GM18867 (cell line): ENCODE results near the gene TRMT10A.

Experiments
- ATAC-seq: cut with Tn5 transposase; IDR thresholded peaks from one replicate; pipeline ENCODE4 v1.9.1; 2021; ENCODE audit warnings: mild to moderate bottlenecking, moderate library complexity; ENCODE audit not compliant: unreplicated experiment

TRMT10A gene, protein sequence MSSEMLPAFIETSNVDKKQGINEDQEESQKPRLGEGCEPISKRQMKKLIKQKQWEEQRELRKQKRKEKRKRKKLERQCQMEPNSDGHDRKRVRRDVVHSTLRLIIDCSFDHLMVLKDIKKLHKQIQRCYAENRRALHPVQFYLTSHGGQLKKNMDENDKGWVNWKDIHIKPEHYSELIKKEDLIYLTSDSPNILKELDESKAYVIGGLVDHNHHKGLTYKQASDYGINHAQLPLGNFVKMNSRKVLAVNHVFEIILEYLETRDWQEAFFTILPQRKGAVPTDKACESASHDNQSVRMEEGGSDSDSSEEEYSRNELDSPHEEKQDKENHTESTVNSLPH

DNA sequence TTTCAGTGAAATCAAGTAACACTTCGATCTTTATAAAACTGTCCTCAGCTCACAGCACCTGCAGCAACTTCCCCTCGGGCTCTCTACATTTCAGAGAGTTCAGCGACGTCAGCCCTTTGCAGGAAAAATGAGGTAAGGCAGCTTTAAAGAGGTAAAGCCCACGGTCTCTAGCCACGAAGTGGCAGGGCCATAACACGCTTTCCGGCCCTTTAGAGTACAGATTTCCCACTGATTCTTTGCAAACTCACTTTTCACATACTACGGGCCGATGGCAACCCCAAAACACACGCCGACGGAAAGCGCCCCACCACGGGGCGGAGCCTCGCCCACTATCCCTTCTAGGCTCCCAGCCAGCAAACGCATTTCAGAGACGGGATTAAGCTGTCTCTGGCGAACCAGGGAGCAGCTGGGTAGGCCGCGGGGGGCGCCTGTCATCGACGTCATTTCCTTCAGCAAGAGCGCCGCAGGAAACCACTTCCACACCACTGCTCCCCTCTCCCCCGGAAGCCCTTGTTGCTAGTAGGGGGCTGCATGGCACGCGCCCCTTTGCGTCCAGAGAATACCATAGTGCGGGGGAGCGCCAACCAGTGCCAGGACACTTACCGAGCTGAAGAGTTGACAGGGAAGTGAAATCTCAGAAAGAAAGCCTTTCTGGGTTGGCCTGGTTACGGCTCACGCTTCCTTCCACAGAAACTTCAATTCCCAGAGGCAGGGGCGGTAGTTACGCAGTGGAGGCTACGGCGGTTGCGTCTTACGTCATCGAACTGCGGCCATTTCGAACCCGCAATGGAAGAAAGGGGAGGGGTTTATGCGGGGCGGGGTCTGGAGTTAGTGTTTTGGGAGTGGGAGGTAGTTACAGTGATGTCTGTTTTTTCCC lies at the start of gene TRMT10A:
Gene TRMT10A (minus strand): TSS at position 730 of the 877 bp plus-strand sequence. CDS start 4,701 bp downstream, outside the sequence.
- ATAC-seq, result peak; percentile 92

DNA sequence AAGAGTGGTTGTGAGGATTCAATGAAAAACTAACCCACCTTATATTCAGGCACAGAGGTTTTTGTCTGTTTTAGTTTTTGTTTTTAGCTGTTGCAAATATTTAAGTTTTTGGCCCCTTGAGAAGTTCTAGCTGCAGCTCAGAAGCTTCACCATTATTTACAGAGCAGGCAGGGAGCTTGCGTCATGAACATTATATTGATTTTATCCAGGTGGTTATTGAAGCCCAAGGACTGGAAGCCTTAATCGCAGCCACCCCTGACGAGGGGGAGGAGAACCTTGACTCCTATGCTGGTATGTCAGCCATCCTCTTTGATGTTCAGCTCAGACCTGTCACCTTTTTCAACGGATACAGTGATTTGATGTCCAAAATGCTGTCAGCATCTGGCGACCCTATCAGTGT lies 48.9 kb upstream of the TRMT10A start:
- no peak for ATAC-seq

DNA sequence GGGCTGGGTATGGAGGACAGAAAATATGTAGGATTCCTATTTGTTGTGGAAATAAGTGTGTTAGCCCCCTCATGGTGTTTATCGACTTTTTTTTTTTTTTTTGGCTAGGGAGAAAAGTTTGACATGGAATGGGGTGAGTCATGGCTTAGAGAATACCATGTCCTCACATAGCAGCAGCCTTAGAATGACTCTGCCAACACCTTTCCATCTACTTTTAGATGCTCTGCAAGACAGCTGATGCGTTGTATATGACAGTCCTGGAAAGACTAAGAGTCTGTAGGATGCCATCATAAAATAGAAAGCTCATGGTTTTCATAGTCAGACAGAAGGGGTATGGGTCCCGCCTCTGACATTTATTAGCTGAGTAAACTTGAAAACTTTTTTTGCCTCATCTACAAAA lies 48.4 kb upstream of the TRMT10A start:
- ATAC-seq, result no peak

DNA sequence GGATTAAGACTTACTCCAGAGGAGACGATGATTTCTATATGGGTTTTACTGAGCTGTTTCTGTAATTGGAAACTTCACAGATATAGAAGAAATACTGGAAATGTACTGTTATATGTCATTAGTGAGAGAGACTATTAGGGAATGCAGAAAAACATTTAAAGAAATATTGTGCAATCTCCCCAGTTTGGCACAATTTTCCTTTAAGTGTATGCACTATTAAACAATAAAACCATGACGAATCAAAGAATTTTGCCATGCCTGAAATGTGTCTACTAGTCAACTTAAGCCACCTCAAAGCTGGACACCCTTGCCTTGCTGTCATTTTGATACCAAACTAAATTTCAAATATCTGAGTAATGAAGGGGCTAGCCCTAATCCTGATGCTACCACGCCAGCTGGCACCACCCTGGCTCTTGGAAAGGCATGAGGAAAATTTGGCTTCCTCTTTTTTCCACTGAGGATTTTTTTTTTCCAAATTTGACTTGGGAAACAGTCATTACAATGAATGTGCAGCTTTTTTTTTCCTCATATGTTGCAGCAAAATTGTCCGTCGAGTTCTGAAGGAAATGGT lies 46.9 kb upstream of the TRMT10A start:
- ATAC-seq, result no peak

DNA sequence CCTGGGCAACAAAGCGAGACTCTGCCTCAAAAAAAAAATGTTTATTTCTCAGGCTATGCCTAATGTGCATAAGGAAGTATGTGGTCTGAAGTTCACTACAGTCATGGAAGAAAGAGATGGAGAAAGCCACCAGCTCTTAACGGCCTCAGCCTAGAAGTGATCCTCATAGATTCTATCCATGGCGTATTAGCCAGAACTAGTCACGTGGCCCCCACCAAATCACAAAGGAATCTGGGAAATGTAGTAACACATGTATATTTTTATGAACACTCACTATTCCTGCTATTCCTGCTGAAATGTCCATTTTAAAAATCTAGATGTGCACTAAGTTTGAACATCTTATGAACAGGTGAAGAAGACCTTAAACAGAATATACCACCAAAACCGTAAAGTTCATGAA lies 44.6 kb upstream of the TRMT10A start:
- ATAC-seq, result no peak

DNA sequence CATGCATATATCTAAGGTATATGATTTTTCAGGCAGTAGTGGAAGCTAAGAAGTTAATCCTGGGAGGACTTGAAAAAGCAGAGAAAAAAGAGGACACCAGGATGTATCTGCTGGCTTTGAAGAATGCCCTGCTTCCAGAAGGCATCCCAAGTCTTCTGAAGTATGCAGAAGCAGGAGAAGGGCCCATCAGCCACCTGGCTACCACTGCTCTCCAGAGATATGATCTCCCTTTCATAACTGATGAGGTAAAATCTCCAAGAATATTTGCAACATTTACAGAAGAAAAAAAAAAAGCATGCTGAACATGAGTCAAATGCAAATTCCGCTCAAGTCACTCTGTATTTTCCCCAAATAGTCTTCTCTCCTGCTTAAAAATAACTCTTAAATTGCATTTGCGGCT lies 42.9 kb upstream of the TRMT10A start:
- ATAC-seq, result no peak

DNA sequence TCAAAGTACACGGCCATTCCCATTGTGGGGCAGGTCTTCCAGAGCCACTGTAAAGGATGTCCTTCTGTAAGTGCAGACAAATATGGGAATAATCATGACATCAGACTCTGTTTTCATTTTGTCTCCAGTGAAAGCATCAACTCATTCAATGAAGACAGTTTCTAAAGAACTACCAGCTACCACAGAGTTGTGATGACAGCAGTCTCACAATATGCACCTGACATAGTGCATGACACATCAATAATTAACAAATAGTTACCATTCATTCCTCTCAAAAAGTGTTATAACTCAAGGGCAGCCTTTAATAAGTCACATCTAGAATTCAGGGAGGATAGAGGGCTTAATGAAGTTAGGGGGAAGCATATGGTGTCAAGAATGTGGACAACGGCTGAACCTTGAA lies 31.0 kb upstream of the TRMT10A start:
- no peak for ATAC-seq

DNA sequence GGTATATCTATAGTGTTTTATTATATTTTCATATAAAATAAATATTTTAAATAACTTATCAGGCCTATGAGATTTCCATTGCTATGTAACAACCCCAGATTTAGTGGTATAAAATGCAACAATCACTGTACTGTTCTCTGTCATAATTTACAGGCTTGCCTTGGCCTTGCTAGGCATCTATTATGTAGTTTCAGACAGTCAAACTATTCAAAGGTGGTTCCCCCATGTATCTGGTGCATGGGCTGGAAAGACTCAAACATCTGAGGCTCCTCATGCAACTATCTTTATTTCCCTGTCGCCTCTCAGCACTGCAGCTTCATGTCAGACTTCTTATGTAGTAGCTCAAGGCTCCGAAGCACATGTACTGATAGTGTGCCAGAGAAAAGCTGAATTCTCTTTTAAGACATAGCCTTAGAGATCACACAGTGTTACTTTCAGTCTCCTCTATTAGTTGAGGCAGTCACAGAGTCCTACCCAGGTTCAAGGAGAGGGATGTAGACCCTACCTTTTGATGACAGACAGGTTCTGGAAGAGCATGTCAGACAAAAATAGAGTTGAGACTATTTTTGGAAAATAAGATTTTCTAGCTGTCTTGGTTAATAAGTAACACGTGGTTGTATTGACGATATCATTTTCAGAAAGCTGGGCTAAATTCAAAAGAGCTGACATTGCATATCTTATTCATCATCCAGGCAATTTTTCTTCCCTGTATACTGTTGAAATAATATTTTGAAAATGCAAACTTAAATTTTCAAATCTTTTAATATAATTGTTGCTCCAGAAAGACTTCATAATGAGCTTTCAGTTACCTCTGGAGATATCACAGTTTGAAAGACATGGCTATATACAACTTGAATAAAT lies 30.2 kb upstream of the TRMT10A start:
- ATAC-seq, result peak; percentile 69

DNA sequence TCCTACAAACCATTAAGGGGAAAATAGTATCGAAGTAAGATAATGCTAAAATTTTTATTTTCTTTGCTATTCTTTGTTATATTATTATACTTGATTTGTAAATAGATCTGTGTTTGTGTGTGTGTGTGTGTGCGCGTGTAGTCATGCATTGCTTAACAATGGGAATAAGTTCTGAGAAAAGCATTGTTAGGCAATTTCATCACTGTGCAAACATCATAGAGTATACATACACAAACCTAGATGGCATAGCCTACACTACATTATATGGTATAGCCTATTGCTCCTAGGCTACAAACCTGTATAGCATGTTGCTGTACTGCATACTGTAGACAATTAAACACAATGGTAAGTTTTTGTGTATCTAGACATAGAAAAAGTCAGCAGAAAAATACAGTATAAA lies 27.9 kb upstream of the TRMT10A start:
- ATAC-seq, result no peak

DNA sequence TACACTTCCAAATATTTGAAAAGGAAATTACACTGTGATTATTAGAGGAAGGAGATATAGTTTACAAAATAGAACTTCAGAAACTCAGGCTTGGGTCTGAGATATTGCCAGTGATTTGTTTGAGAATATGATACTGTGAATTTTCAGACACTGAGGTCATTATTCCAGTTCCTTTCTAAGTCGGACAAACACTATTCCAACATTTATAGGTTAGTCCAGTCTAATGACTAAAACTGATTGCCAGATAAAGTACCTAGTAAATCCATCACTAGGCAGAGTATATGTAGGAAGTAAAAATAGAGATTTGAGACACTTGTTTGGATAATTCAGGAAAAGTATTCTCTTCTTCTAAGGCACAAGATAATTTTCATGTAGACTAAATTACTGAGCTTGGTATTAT lies 24.0 kb upstream of the TRMT10A start:
- no peak for ATAC-seq

DNA sequence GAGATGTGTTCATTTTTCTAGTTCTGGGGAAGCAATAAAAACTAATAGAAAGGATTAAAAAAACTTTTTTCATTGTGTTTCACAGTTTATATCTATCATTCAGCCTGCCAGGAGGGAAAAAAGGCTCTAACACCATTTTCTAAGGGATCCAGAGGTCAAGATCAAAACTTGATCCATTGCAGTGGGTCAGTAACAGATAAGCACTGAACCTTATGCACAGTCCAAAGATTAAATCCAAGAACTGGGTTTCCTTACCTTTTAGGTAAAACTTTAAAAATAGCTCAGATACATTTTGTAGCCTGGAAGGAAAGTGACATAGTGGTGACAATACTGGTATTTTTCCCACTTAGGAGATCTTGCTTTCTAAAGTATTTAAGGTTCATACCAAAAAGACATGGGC lies 23.5 kb upstream of the TRMT10A start:
- no peak for ATAC-seq

DNA sequence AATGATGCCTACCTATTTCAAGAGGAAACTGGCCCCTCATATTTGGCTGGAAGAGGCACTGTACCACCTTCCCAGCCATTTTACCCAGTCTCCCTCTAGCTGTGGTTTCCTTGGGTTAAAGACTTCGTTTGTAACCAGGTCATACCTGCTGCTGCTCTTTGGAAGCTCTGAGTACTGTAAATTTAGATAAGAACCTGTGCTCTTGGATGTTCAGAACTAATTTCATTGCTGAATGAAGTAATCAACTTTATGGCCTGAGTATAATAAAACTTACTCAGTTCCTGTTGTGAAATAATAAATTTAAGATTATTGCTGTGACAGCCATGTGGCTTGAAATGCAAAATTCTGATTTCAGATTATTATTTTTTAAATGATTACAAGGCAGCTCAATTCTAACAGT lies 23.0 kb upstream of the TRMT10A start:
- ATAC-seq, result no peak

DNA sequence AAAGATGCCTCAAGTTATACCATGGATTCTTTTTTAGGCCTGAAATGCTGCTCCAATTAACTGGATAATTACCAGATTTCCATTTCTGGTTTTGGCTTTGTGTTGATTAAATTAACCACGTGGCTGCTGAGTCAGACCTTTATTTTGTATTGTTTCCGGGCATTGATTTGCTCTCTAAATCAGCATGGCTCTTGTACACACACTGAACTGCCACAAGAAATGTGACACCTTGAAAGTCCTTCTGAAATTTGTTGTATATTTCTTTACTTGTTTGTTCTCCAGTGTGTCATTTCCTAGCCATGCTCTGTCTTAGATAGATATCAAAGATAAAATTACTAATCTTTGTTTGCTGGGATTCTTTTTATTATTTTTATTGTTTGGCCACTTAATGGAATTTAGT lies 22.5 kb upstream of the TRMT10A start:
- ATAC-seq, result no peak

DNA sequence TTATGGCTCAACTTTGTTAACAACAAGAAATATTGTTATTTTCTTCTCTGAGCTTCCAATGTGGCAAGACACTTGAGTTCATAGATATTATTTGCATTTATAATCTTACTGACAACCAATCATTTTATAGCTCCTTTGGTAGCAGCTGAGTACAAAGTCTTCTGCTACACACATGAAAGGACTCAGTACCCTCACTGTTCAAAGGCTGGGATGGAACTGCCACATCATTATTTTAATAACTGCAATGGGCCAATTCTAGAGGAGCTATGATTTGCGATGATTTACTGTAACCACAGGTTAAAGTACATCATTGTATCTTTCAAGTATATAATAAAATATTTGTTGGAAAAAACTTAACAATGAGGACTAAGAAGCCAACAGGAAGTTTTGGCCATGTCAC lies 21.7 kb upstream of the TRMT10A start:
- no peak for ATAC-seq

DNA sequence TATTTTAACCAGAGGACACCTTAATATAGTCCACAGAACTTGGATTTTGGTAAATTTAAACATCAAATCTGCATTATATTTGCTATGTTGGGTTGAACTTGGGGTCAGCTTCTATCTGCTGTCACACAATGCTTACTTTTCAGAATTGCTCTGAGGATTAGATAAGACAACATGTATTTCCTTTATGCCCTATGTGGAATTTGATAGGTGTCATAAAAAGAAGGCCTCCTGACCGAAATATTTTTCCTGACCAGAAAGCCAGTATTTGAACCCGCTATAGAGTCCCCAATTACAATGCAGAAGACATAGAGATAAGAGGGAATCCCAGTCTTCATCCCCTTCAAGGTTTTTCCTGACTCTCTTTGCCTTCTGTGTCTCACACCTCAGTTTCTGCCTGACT lies 14.9 kb upstream of the TRMT10A start:
- ATAC-seq, result no peak

DNA sequence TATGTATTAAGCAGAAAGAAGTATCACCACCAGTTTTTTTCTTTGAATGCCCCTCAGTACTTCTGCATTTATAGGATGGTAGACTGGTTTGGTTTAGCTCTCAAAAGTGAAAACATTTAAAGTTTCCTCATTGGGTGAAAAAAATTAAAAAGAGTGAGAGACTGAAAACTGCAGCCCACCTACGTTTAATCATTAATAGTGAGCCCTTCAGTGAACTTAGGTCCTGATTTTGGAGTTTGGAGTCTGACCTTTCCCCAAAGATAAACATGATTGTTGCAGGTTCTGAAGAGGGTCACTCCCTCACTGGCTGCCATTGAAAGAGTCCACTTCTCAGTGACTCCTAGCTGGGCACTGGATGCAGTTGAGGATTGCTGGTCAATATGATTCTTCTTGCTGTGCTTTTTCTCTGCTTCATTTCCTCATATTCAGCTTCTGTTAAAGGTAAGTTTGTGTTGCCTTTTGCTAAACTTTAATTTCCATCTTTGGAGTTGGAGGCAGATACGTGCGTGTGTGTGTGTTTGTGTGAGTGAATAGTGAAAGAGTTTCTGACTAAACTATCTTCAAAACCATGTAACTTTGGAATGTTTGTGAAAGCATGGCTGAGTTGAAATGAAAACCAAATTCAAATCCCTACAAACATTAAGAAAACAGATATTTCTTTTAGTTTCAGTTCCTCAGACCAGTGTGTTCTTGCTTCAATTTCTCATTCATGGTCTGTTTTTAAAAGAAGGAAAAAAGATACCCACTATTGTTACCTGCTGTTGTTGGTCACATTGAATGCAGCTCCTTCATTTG lies 10.9 kb upstream of the TRMT10A start, which contains the start of gene MTTP:
Gene MTTP (plus strand): TSS at position 295 of the 795 bp plus-strand sequence. CDS start 86 bp downstream, at position 381.
- ATAC-seq, result peak; percentile 85

DNA sequence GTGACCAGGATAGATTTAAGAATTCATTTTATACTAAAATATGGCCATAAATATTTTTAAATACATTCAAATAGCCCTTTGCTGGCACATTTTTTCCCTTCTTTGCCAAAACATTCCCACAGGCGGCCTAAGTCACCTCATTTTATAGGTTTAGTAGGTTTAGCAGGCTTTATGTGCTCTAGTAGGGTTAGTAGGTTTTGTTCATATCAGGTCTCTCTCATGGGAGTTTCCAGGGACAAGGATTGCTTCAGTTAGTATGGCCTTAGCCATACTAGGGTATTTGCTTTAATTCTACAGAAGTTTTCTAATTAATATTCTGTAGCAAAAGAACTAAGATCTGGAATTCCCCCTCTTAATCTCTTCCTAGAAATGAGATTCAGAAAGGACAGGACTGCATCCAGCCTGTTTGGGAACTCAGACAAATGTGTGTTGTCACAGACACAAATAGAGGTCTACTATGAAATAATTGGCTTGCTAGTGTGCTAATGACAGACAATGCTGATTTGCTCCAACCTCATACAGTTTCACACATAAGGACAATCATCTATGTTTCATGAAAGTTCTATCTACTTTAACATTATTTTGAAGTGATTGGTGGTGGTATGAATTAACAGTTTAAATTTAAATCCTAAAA lies 10.0 kb upstream of the TRMT10A start:
- ATAC-seq, result no peak

DNA sequence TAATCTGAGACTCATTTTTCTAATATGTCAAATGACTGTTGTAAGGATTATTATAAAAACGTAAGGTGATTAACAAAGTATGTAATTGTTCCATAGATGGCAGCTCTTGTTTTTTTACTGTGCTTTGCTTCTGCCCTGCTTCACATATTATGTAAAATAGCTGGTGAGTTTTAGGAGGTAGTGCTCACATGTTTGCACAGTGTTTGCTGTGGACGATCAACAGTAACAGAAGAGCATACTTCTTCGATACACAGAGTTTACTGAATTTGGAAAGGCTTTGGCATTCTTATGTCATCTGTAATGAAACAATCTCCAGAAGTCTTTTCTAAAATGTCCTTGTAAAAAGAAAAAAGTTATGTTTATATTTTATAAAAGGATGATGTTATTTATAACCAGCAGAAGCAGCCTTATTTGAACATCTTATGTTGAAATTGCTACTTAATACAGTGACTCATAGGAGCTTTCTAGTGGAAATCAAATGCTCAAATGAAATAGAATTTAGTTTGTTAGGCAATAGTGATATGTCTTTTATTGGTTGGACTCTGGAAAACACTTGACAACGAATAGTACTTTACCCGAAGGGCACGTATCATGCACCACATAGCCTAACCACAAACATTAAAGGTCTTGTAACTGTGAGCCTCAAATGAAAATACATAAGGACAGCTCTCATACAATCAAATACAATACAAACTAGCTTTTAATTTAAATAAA lies 8.8 kb upstream of the TRMT10A start:
- no peak for ATAC-seq

DNA sequence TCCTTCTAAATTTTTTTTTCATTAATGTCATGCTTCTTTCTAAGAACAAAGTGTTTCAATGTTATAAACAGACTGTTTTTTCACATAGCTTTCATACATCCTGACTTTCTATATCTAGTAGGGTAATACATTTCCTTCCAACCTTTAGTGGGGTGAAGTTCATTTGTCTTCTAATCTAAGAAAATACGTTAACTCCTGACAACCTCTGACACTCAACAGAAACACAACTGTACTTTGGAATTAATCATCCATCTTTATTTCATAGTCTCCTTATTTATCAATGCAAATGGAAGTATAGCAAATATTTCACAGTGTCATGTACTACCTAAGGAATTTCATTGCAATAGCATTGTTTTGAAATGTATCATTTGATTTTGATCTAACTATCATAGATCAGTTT lies 8.0 kb upstream of the TRMT10A start:
- no peak for ATAC-seq
